ENCODE results near the gene RARRES1. TPM values are rescaled to one million over a fixed set of nuclear protein-coding genes. Genes with fewer than 3 reads are reported as not detected.

The RARRES1 gene
- total RNA-seq, 1 donor from 2014 or later = 8.4 TPM

- Histone ChIP-seq H3K9me3 (replicated peaks) (no peaks in the 10 kb centered on the region), H3K27me3 (ENCODE audit: low read depth) (no peaks in the 10 kb centered on the region), H3K27ac (replicated peaks) (no peak overlapping the region), H3K36me3 (peaks cover 24% of the 10 kb centered on the region), H3K4me1 (no peaks in the 10 kb centered on the region), H3K4me3 (no peak overlapping the region)
- TF ChIP-seq, protein P1, sequence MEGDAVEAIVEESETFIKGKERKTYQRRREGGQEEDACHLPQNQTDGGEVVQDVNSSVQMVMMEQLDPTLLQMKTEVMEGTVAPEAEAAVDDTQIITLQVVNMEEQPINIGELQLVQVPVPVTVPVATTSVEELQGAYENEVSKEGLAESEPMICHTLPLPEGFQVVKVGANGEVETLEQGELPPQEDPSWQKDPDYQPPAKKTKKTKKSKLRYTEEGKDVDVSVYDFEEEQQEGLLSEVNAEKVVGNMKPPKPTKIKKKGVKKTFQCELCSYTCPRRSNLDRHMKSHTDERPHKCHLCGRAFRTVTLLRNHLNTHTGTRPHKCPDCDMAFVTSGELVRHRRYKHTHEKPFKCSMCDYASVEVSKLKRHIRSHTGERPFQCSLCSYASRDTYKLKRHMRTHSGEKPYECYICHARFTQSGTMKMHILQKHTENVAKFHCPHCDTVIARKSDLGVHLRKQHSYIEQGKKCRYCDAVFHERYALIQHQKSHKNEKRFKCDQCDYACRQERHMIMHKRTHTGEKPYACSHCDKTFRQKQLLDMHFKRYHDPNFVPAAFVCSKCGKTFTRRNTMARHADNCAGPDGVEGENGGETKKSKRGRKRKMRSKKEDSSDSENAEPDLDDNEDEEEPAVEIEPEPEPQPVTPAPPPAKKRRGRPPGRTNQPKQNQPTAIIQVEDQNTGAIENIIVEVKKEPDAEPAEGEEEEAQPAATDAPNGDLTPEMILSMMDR (IDR thresholded peaks at IDR 0.05; ENCODE audit: borderline replicate concordance) = no peak
- DNase-seq = no peak
- intact Hi-C loops (cut with micrococcal nuclease) = no loop called here
These were observed 17.3 kb upstream of the RARRES1 start for GRCh38 chr3:158749526-158749925.

- TF ChIP-seq, protein P1 (IDR thresholded peaks at IDR 0.05; ENCODE audit: borderline replicate concordance) = no peak
- Histone ChIP-seq H3K27ac (replicated peaks) (no peak overlapping the region), H3K27me3 (ENCODE audit: low read depth) (no peaks in the 10 kb centered on the region), H3K4me3 (no peak overlapping the region), H3K4me1 (no peaks in the 10 kb centered on the region), H3K9me3 (replicated peaks) (no peaks in the 10 kb centered on the region), H3K36me3 (peaks cover 24% of the 10 kb centered on the region)
- DNase-seq = peak; percentile 33
- intact Hi-C loops (cut with micrococcal nuclease) = no loop called here
These were observed 16.1 kb upstream of the RARRES1 start for GRCh38 chr3:158748237-158748828.

DNA sequence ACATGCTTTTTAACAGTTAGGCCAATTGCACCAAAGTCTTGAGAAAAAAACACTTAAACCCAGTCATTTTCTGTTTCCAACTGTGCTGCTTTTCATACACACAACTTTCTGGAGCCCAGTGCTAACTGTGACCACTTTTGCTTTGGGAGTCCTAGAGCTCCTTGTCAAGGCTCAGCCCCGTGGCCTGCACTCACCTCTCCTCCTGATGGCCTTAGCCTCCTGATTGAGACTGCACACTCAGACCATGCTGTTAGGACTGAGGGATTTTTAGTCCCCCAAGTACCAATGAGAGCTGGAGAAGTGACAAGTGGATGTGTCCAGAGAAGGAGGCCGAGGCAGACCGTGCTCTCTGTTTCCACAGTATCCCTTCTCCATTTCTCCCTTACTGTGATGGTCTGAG, 15.2 kb upstream of the RARRES1 start:
- no peaks in the 10 kb centered on the region for H3K4me1 ChIP-seq
- no peak for DNase-seq
- no peak overlapping the region for H3K4me3 ChIP-seq
- H3K27me3 ChIP-seq (ENCODE audit: low read depth) = no peaks in the 10 kb centered on the region
- intact Hi-C loops (cut with micrococcal nuclease) = no loop called here
- TF ChIP-seq, protein P1 (IDR thresholded peaks at IDR 0.05; ENCODE audit: borderline replicate concordance) = no peak
- no peak overlapping the region for H3K27ac ChIP-seq (replicated peaks)
- peaks cover 24% of the 10 kb centered on the region for H3K36me3 ChIP-seq
- H3K9me3 ChIP-seq (replicated peaks) = no peaks in the 10 kb centered on the region

DNA sequence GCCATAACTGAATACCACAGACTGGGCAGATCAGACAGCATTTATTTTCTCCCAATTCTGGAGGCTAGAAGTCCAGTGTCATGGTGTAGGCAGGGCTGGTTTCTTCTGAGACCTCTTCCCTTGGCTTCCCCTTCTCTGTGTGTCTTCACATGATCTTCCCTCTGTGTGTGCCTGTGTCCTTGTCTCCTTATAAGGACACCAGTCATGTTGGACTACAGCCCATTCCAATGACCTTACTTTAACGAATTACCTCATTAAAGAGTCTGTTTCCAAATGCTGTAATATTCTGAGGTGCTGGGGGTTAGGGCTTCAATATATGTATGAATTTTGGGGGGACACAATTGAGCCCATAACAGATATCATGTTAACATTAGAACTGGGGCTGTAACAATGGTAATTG, 13.3 kb upstream of the RARRES1 start:
- Histone ChIP-seq H3K27ac (replicated peaks) (no peak overlapping the region), H3K4me3 (no peak overlapping the region), H3K27me3 (ENCODE audit: low read depth) (no peaks in the 10 kb centered on the region), H3K36me3 (peaks cover 24% of the 10 kb centered on the region), H3K4me1 (no peaks in the 10 kb centered on the region), H3K9me3 (replicated peaks) (no peaks in the 10 kb centered on the region)
- TF ChIP-seq, protein P1 (IDR thresholded peaks at IDR 0.05; ENCODE audit: borderline replicate concordance) = no peak
- intact Hi-C loops (cut with micrococcal nuclease) = no loop called here
- no peak for DNase-seq

- H3K4me1 ChIP-seq = no peaks in the 10 kb centered on the region
These were observed 12.5 kb upstream of the RARRES1 start for GRCh38 chr3:158744567-158745288.

More at GRCh38 chr3:158744567-158745288, 12.5 kb upstream of the RARRES1 start:
- intact Hi-C loops (cut with micrococcal nuclease) = no loop called here
- Histone ChIP-seq H3K4me3 (no peak overlapping the region), H3K27ac (replicated peaks) (no peak overlapping the region), H3K36me3 (peaks cover 24% of the 10 kb centered on the region), H3K9me3 (replicated peaks) (no peaks in the 10 kb centered on the region), H3K27me3 (ENCODE audit: low read depth) (no peaks in the 10 kb centered on the region)
- TF ChIP-seq, protein P1 (IDR thresholded peaks at IDR 0.05; ENCODE audit: borderline replicate concordance) = no peak
- DNase-seq = no peak

All from left ventricle myocardium inferior (tissue), 1 donor.